Activated CD8-positive, alpha-beta memory T cell treated with anti-CD3 and anti-CD28 coated beads for 1 hour (primary cell): ENCODE results near the gene NANOS3.
"Not testable (repeated sequence)": the region's sequence is repeated elsewhere in the genome, so short reads cannot be mapped to it uniquely, and the experiment has no call there.

ENCODE experiments used
- DNase-seq, 2 donors: peaks; one replicate each; pipeline ENCODE4 v3.0.0-alpha.2; 2020; ENCODE audit warnings: low read depth in 1 of 2; ENCODE audit errors: extremely low read depth in 1 of 2

Gene NANOS3

GRCh38 chr19:13918726-13919411, 41.9 kb downstream of the NANOS3 start:
- no peak for DNase-seq

GRCh38 chr19:13920524-13920923, 43.6 kb downstream of the NANOS3 start:
- DNase-seq: no peak

GRCh38 chr19:13920940-13921747, 44.2 kb downstream of the NANOS3 start:
- no peak for DNase-seq

GRCh38 chr19:13922118-13922517, 45.2 kb downstream of the NANOS3 start:
- not testable (repeated sequence) for DNase-seq

- no peak for DNase-seq
These were observed 46.5 kb downstream of the NANOS3 start for GRCh38 chr19:13923194-13923987.

GRCh38 chr19:13926010-13926409, 49.1 kb downstream of the NANOS3 start:
- DNase-seq: no peak

GRCh38 chr19:13926715-13927114, 49.8 kb downstream of the NANOS3 start:
- DNase-seq: no peak

GRCh38 chr19:13929340-13929739, 52.4 kb downstream of the NANOS3 start:
- DNase-seq: no peak

GRCh38 chr19:13929956-13930355, 53.0 kb downstream of the NANOS3 start:
- no peak for DNase-seq
